DMS79 (cell line): ENCODE measurements around the gene UBE2Z.
"Not testable (repeated sequence)": the region's sequence is repeated elsewhere in the genome, so short reads cannot be mapped to it uniquely, and the experiment has no call there.

ENCODE experiments used
- DNase-seq: peaks from one replicate; lab custom pipeline; 2025; lab: John Stamatoyannopoulos, UW

UBE2Z gene

DNA sequence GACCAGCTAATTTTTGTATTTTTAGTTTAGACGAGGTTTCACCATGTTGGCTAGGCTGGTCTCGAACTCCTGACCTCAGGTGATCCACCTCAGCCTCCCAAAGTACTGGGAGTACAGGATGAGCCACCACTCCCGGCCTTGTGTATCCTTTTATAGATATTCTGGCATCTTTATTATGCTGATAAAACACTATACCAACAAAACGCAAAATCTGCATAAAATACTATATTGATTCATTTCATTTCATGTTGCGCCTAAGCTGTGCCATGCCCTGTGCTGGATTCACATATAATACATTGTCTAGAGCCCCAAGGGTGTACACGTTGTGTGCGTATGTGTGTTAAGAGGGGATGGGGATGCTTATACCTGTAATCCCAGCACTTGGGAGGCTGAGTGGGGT, 3.8 kb upstream of the UBE2Z start:
- DNase-seq, result no peak

DNA sequence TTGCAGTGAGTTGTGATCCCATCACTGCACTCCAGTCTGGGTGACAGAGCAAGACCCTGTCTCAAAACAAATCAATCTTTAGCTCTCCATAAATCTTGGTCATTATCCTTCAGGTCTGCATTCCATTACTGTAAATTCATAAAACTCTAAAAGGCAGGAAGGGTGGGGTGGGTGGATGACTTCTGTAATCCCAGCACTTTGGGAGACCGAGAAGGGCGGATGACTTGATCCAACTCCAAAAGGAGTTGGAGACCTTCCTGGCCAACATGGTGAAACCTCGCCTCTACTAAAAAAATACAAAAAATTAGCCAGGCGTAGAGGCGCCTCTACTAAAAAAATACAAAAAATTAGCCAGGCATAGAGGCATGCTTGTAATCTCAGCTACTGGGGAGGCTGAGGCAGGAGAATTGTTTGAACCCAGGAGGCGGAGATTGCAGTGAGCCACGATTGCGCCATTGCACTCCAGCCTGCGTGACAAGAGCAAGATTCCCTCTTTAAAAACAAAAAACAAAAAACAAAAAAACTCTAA, 2.2 kb upstream of the UBE2Z start:
- DNase-seq, result no peak

DNA sequence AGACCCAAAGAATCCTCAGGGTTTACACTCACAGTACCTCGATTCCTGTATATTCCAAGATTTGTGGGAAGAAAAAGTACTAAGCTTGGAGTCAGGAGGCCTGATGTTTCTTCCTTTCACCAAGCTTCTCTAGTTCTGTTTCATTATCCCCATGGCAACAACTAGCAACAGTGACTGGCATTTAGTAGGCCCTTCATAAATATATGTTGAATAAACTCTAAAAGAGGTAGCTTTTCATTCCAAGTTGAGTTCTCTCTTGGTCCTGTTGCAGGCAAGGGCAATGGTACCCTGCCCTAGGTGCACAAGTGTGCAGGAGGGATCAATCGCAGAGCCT, 527 bp upstream of the UBE2Z start:
- no peak for DNase-seq

DNA sequence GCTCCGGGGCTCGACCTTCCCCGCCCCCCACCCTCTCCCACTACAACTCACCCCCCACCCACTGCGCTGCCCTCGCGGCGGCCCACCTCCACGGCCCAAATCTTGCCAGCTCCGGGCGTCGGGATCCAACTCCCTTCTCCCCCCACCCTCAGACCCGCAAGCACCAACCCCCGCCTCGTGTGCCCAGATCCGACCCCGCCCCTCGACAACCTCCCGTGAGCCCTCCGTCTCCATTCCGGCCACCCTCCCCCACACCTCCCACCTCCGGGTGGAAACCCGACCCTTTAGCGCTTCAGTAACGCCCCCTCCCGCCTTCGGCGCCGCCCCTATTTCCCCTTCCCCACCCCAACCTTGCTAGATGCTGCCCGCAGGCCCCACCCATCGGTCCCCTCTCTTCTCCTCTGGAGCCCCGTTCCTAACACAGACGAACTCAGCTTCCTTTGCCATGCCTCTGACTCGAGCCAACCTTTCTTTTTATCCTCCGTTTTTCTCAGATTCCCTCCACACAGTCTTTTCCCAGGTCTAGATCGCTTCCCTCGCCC, 717 bp downstream of the UBE2Z start:
- peak; percentile 58 for DNase-seq

DNA sequence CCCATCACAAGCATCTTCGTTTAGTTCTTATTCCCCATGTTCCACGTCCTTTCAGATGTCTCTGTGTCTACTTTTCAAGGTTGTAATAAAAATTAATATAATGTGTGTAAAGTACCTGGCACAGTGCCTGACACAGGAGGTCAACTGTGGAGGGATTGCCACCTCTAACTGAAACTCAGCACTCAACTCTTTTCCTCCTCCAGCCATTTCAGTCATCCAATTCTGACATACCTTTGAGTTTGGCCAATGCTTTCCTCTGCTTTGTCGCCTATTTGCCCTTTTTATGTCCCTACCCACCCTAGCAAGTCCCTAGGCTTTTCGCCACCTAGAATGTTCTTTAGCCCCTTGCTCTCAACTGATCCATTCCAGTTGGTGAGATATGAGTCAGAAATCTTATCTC, 1.6 kb downstream of the UBE2Z start:
- DNase-seq, result no peak

DNA sequence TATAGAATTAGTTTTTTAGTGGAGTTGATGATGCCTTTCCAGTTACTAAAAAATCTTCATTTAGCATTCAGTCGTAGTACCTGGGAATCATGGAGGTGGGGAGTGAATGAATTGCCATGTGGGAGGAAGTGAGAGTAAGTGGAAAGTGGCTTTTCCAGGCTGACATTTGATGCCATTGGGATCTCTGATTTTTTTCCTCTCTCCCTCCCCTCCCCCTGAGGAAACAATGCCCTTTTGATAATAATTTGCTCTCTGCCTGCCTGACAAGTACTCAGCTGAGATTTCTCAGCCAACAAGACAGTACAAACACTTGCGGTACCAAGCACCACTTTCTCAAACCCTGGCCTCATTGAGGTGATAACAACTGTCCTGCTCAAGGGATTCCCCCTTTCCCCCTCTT, 2.2 kb downstream of the UBE2Z start:
- no peak for DNase-seq

DNA sequence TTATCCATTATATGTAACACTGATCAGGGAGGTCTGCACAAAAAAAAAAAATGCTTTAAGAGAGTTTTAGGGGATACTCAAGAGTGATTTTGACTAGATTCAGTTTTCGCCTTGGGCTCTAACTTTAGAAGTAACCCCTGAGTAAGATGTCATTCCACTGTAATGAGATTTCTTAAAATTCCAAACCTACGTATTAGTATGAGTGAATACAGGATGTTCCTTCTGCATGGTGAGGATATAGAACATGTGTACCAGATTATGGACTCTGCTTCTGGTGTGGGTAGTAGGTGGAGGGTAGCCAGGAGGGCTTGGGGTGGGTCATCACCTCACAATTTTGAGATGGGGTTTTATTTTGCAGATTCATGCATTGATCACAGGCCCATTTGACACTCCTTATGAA, 4.3 kb downstream of the UBE2Z start:
- DNase-seq, result no peak

DNA sequence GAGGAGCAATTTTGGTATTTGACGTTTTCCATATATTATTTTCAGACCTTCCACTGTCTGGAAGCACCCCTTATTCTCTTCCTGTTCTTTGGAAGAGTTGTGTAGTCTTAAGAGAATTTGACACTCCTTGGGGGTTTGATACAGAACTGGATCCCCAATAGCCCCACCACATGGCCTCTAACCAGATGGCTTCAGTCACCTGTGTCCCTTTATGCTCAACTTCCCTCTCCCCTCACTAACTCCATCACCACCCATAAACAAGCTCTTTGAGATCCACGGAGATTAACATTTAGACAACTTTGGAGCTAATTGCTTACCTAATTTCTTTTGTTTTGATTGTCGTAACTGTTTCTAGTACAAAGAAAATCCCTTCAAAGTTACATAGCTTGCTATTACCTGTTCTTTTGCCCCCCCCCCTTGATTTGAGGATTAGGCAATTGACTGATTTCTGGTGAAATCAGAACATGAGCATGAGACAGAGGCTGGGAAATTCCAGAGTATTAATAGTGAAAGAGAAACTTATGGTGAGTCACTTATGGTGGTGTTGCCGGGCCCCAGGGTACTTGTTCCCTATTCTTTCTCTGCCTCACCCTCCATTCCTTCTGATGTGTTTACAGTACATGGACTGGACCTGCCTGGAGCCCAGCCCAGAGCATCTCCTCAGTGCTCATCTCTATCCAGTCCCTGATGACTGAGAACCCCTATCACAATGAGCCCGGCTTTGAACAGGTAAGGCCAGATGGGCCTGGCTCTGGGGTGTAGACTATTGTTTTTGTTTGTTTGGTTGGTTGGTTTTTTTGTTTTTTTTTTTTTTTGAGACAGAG, 7.5 kb downstream of the UBE2Z start:
- no peak for DNase-seq

DNA sequence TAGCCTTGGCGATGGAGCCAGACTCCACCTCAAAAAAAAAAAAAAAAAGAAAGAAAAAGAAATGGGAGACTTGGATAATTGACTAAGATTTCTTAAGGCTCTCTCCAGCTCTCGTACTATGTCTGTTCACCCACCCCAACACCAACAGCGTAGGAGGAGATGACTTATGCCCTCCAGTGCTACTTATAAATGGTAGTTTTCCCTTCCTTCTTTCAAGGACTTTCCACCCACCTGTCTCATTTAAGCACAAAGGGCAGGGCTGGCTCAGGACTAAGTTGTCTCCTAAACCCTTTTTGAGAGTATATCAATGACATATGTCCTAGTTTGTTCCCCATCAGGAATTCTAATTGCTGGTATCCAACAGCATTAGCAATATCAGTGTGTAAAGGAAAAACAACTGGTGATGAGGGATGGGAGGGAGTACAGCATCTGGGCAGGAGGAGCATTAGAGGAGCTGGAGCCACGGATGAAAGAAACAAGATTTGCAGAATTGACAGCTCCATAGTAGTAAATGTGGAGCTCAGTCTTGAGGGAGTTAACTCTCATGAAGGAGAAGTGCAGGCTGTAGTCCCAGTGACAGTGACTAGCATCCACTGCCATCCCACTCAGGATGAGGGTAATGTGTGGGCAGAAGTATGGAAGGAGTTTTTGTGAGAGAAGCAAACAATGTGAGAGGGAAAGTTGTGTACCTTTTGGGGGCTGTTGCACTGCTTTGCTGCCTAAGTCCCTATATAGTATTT, 17.2 kb downstream of the UBE2Z start:
- DNase-seq, result no peak

DNA sequence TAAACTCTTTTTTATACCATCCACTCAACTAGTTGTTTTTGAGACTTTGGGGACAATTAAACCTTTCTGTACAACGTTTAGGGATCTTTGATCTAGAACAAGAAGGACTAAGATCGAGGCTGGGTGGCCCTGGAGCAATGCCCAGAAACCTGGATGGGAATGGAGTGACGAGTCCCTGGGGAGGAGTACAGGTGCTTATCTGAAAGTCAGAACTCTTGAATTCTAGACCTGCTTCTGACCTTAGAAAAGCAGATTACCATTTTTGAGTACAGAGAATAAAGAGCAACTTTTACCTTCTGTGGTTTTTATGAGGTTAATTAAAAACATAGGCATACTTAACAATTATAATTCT, 17.8 kb downstream of the UBE2Z start:
- DNase-seq, result no peak

DNA sequence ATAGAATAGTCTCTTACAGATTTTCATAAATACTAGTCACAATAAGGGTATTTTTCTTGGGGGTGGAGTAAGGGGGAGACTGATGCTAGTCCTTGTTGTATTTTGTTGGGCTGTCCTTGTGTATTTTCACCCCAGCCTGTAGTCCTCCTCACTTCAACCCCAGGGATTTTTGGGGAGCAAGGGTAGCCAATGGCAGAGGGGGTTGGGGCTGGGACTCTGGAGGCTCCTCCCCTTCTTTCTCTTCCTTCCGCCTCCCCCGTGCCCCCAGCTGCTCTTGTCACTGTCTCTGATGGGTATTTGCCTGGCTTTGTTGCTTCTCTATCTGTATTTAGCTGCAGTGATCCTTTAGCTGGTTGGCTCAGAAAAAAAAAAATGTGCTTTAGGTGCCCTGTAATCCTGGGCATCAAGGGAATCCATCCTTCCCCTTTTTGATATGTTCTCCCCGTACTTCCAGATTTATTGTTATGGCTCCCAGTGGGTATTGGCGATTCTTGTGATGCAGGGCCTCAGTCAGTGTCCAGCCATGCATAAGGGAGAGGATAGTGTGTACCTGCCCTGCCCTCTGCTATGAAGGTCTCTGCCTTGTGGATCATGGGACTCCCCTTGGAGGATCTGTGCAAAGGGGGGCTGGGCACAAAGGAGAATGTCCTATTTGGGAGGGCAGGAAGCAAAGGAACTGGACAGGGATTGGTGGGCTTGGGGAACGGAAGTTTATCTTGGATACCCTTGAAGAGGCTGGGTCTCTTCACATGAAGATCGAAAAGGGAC, 20.0 kb downstream of the UBE2Z start:
- no peak for DNase-seq

DNA sequence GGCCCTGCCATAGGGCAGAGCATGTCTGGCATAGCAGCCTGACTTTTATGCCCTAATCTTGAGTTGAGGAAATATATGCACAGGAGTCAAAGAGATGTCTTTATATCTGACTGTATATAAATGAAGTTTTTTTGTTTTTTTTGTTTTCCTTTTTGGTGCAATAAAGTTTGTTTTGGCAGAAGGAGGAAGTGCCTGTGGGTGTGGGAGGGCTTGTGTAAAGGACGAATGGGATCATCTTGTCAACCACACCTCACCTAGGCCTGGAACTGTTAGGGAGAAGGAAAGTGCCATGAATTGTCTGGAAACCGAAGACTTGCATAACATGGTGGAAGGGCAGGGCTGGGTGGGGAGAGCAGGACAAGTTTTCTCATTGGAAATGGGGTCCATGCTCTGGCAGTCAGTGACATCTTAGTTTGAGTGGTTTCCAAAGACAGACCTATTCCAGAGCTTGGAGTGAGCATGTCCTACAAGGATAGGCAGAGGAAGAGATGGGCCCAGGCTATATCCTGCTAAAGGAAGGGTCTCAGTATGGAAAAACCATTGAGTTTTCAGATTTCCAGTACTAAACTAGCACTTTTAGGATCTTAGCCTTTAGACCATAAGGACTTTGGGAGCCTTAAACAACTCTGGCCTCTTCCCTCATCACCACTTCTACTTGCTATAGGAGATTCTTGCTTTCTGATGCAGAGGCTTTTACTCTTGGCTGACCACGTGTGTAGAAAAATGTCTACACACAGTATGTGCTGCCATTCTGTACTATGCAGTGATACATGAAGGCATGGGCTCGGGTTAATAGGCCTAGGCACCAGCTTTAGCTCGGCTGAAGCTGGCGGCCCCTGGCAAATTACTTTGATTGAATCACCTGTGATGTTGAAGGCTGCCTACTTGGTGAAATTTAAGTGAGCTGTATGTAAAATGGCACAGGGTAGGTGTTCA, 20.9 kb downstream of the UBE2Z start:
- DNase-seq, result no peak

DNA sequence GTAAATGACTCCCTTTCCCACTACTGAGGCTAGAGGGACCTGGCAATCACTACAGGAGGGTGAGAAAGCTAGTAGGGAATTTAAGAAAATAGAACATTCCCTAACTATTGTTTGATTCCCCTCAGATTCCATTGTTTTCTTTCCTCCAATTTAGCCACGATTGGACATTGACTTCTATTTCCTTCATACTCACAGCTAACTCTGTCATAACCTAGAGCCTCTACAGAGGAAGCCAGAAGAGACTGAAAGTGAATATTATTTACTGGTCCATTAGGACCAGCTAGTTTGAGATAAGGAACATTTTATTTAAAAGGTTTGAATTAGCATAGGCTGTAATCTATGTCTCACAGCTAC, 21.6 kb downstream of the UBE2Z start:
- DNase-seq, result no peak

DNA sequence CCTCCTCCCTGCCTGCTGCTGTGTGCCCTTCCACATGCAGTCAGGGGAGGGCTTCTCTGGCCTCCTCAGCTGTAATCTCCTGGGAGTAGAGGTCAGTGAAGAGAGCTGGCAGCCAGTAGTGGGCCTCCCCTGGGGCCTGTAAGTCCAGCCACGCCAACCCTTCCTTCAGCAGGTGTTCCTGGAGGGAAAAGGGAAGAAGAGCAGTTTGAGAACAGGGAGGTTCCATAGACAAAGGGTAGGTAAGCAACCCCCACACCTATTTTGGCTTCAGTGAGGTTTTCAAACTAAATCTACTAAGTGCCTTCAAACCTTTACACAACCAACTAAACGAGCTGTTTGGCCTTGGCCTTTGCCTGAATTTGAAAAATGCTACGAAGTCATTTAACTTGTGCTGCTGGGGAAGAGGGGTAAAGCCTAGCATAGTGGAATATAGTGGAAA, 22.2 kb downstream of the UBE2Z start:
- no peak for DNase-seq

DNA sequence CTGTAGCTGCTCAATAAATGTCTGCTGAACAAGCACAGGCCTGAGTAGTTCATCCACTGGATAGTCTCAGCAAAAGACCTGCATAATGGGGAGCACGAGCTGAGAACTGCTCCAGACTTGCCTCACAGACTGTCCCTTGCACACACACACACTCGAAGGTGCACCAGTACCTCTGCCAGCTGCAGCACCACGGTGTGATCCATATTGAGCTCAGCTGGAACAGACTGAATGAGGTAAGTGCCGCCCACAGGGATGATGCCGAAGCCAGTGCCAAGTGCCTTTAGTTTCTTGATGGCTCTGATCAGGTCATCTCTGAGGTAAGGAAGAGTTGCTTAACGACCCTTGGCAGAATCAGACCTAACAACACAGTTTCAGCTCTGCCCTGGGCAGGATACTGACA, 24.8 kb downstream of the UBE2Z start:
- no peak for DNase-seq

DNA sequence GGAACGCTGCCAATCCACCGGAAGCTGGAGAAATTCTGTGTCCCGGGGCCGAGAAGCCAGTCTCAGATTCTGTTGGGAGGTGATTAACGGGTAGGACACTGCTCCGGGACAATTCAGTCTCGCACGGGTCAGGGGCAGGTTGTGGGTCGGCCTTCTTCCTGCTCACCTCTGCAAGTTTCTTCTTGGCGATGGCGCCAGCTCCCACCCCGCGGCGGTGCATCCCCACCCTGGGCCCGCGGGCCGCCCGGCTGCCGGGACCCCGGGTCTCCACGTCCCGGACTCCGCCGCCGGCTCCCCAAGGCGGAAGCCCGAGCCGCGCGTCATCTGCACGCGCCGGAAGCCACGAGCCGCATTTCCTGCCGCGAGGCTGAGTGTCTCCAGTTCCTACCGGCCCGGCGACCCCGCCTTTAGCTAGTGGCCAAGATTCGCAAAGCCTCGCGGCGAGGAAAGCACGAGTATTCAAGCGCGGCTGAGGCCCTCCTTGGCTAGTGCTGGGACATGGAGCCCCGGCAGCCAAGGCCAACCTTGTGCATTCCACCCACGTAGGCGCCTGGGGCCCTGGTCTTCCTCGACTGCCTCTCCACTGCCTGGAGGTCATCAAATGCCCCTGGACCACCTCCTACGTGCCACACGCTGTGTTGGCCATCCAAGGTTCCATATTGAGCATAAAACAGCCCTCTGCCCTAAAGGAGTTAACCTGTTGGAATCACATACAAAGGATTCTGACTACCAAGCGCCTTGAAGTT, 36.5 kb downstream of the UBE2Z start, which contains the start of gene SNF8:
SNF8 (minus strand) TSS at position 328 of the 746 bp plus-strand sequence; CDS start at position 220, 108 bp downstream.
- peak; percentile 86 for DNase-seq

DNA sequence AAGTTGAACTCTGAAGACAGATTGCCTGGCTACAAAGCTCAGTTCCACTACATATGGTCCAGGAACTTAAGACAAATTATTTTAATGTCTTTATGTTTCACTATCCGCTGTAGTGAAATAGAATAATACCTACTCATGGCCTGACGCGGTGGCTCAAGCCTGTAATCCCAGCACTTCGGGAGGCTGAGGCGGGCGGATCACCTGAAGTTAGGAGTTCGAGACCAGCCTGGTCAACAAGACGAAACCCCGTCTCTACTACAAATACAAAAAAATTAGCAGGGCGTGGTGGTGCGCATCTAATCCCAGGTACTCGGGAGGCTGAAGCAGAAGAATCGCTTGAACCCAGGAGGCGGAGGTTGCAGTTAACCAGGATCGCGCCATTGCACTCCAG, 37.0 kb downstream of the UBE2Z start:
- DNase-seq, result not testable (repeated sequence)

DNA sequence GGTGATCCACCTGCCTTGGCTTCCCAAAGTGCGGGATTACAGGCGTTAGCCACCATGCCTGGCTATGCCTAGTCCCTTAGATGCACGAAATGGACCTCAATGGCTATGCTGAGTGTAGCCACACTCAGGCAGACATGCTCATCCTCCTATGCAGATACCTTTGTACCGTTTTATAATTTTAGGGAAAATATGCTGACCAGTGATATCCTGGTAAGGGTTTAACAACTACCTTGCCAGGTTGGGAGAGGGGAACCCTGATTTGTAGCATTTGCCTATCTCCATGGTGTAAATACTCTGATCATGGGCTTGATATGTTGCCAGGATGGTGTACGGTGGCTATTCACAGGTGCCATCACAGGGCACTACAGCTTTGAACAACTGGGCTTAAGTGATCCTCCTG, 43.4 kb downstream of the UBE2Z start:
- DNase-seq, result no peak

DNA sequence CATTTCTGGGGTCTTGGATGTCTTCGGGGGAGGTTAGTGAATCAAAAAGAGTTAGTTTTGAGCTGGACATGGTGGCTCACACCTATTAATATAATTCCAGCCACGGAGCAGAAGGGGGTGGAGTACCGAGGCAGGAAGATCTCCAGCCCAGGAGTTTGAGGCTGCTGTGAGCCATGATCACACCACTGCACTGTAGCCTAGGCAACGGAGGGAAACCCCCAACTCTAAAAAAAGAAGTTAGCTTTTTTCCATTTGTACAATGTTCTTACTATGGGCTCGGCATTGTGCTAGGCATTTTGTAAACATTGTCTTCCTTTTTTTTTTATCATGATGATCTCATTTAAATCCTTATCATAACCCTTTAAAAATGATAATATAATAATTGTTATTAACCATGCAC, 44.7 kb downstream of the UBE2Z start:
- no peak for DNase-seq

DNA sequence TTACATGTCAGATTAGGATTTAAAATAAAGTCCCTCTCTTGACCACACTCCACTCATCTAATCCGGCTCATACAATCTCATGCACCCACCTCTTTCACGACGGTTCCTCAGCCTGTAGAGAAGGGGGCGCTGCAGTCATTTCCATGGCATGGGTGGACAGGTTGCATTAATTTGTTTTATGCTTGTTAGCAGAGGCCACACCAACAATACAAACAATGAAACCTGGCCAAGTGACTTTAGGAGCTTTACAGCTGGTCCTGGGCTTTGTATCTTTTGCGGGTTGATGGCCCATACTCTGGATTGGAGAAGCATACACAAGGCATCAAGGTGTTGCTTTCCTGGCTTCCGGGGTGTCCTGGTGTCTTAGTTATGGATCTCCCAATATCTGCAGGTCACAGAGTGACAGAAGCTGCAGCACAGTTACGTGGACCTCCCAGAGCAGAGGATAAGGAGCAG, 46.1 kb downstream of the UBE2Z start:
- no peak for DNase-seq
